Natural killer cell (primary cell): Measurements from ENCODE around the gene SH2D3A. TPM values are rescaled to one million over a fixed set of nuclear protein-coding genes. Genes with fewer than 3 reads are reported as not detected.
A peak's percentile ranks its signal among the peaks of the same experiment; 100 is the strongest.

ENCODE experiments used
- ATAC-seq, 3 donors: fragments of 150-1000 bp in 2 of 3; fragments of 200-7000 bp in 1 of 3; cut with Tn5 transposase; 1 replicate in 1 of 3; 2 replicates in 2 of 3; pipeline ENCODE4 v1.10.0; 2021; ENCODE audit warnings: mild to moderate bottlenecking in 2 of 3, moderate library complexity in 2 of 3
- DNase-seq, 2 donors: peaks; one replicate each; pipeline versions ENCODE4 v3.0.0 to v3.0.0-alpha.2; 2013 to 2021; ENCODE audit warnings: mixed read lengths in 1 of 2
- H3K27ac ChIP-seq: one replicate; pipeline ENCODE4 v1.5.1; 2013; ENCODE audit warnings: mild to moderate bottlenecking, low read length
- H3K27me3 ChIP-seq: one replicate; pipeline ENCODE4 v1.6.1; 2013; ENCODE audit warnings: low read length; ENCODE audit not compliant: control insufficient read depth, insufficient read depth
- H3K36me3 ChIP-seq: one replicate; pipeline ENCODE4 v1.6.1; 2013; ENCODE audit warnings: low read length; ENCODE audit not compliant: control insufficient read depth, insufficient read depth
- H3K4me1 ChIP-seq: one replicate; pipeline ENCODE4 v1.6.1; 2013; ENCODE audit warnings: low read length; ENCODE audit not compliant: control insufficient read depth, insufficient read depth
- H3K4me3 ChIP-seq: one replicate; pipeline ENCODE4 v1.5.1; 2013; ENCODE audit warnings: low read length
- H3K9me3 ChIP-seq: one replicate; pipeline ENCODE4 v1.6.1; 2013; ENCODE audit warnings: low read length; ENCODE audit not compliant: control insufficient read depth, insufficient read depth
- H3K27ac Mint-ChIP-seq, 2 donors: one replicate each; pipeline ENCODE4 v1.8.0; 2022; ENCODE audit warnings: mild to moderate bottlenecking in 2 of 2, mixed read lengths in 2 of 2, moderate library complexity in 1 of 2
- H3K27me3 Mint-ChIP-seq, 2 donors: one replicate each; pipeline ENCODE4 v1.8.0; 2022; ENCODE audit warnings: low read depth in 2 of 2, mixed read lengths in 2 of 2
- H3K36me3 Mint-ChIP-seq: one replicate; pipeline ENCODE4 v1.8.0; 2022; ENCODE audit warnings: mixed read lengths
- H3K4me1 Mint-ChIP-seq, 2 donors: one replicate each; pipeline ENCODE4 v1.8.0; 2022; ENCODE audit warnings: mixed read lengths in 2 of 2
- H3K4me3 Mint-ChIP-seq: one replicate; pipeline ENCODE4 v1.8.0; 2022; ENCODE audit warnings: mild to moderate bottlenecking, moderate library complexity, mixed read lengths
- H3K9me3 Mint-ChIP-seq, 2 donors: one replicate each; pipeline ENCODE4 v1.8.0; 2022; ENCODE audit warnings: mixed read lengths in 2 of 2
- CTCF ChIP-seq: fragments of 200-600 bp; IDR thresholded peaks from one replicate; pipeline ENCODE4 v1.8.0; 2022; ENCODE audit warnings: antibody characterized with exemption
- WGBS: methylation state at CpG from one replicate; pipeline ENCODE4 v1.1.7; 2013; ENCODE audit warnings: missing lambda C conversion rate; ENCODE audit not compliant: insufficient coverage; 5-methylcytosine and 5-hydroxymethylcytosine counted together
- intact Hi-C: fragments of 100-400 bp; cut with micrococcal nuclease; formaldehyde crosslinking; loops from one replicate; pipeline ENCODE4 v1.14.2; 2022
- total RNA-seq, 4 donors: library from RNA; stranded (reverse); fragments of 120-200 nt in 1 of 4; gene quantifications; one replicate each; pipeline versions ENCODE4 v1.2.3 to v1.2.4, GENCODE V29; 2013 to 2022

Gene SH2D3A
- total RNA-seq, 3 donors from 2014 or later (not counting 1 experiment from before 2014, with no cell fraction given), result 14.6 to 20.1 (median 15.3) TPM

DNA sequence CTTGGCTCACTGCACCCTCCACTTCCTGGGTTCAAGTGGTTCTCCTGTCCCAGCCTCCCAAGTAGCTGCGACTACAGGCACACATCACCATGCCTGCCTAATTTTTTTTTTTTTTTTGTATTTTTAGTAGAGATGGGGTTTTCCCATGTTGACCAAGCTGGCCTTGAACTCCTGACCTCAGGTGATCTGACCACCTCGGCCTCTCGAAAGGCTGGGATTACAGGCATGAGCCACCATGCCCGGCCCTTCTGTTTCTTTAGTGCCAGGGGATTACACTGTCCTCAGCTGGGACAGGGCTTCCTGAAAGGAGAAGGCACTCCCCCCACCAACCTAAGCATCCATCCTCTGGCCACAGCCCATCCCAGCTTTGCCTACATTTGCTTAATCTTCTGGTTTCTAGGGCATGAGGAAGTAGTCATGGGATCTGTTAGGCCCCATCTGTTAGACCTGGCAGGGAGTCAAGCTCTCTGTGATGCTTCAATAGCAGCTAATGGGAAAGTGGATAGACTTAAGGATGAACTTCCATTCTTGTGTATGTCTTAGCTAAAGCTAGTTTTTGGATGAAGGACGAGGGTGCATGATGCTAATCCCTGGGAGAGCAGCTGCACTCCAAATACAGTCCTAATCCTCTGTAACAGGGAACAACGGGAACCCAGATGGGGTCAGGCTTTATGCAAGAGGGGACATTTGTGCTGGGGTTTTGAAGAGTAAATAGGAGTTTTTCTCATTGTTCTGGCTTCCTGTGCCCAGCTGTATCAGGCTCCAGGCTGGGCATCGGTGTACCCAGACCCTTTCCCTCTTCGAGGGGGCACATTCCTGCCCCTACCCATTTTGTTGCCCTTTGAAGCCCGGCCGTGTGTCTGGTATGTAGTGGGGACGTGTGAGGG, 7.8 kb upstream of the SH2D3A start:
- H3K4me3 ChIP-seq, result no peak overlapping the region
- Mint-ChIP-seq H3K4me1 (peaks cover 48 to 71% of the 10 kb centered on the region in 2 donors), H3K27ac (peak overlapping the region; percentile 85 to 97), H3K4me3 (peak overlapping the region; percentile 85), H3K9me3 (peaks cover 3 to 11% of the 10 kb centered on the region in 2 donors), H3K36me3 (peaks cover 8% of the 10 kb centered on the region), H3K27me3 (no peaks in the 10 kb centered on the region)
- no peak for TF ChIP-seq CTCF
- H3K27me3 ChIP-seq, result no peaks in the 10 kb centered on the region
- no peak for DNase-seq
- intact Hi-C loops, result no loop called here
- WGBS, result 78% methylated on average over 10 of the region's 11 CpGs
- no peaks in the 10 kb centered on the region for H3K9me3 ChIP-seq
- peaks cover 53% of the 10 kb centered on the region for H3K4me1 ChIP-seq
- ATAC-seq, result no peak
- peaks cover 11% of the 10 kb centered on the region for H3K36me3 ChIP-seq
- H3K27ac ChIP-seq, result peak overlapping the region; percentile 37

DNA sequence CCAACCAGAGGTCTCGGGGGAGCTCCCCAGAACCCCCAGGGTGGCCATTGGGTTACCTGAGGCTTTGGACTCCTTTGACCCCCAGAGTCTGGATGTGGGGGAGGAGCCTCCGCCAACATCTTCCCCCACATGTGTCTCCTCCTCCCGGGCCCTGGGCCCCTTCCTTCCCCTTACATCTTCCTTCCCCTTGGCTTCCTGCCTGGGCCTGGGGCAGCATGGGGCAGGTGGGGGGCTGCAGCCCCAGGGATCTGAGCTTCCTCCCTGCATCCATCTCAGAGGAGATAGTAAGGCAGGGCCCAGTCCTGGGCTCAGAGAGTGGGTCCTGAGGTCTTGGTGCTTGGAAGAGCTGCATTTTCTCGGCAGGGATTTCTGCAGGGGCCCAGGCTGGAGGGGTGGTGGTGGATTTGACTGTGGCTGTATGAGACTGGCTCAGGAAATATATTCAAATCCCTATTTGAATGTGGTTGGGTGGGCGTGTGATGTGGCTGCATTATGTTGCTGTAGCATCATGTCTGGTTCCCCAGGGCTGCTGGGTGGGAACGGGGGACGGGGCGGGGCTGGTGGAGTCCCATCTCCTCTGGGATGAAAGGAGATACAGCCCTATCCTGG, 6.2 kb upstream of the SH2D3A start:
- DNase-seq (peak; percentile 45 to 69), ATAC-seq (peak; percentile 7 to 25 (median 22))
- Mint-ChIP-seq H3K4me1 (peaks cover 46 to 66% of the 10 kb centered on the region in 2 donors), H3K27me3 (no peaks in the 10 kb centered on the region), H3K4me3 (peak overlapping the region; percentile 93), H3K9me3 (peaks cover 3 to 11% of the 10 kb centered on the region in 2 donors), H3K36me3 (peaks cover 8% of the 10 kb centered on the region), H3K27ac (peak overlapping the region; percentile 85 to 97)
- no peaks in the 10 kb centered on the region for H3K9me3 ChIP-seq
- peaks cover 50% of the 10 kb centered on the region for H3K4me1 ChIP-seq
- intact Hi-C loops, result no loop called here
- TF ChIP-seq CTCF, result no peak
- H3K27ac ChIP-seq, result peak overlapping the region; percentile 80
- H3K36me3 ChIP-seq, result peaks cover 11% of the 10 kb centered on the region
- 2% methylated on average over 6 of the region's 8 CpGs for WGBS
- H3K27me3 ChIP-seq, result no peaks in the 10 kb centered on the region
- H3K4me3 ChIP-seq, result peak overlapping the region; percentile 98

- Histone ChIP-seq H3K4me3 (peak overlapping the region; percentile 98), H3K36me3 (peaks cover 11% of the 10 kb centered on the region), H3K9me3 (no peaks in the 10 kb centered on the region), H3K27ac (peak overlapping the region; percentile 80), H3K27me3 (no peaks in the 10 kb centered on the region), H3K4me1 (peaks cover 50% of the 10 kb centered on the region)
- peaks cover 3 to 11% of the 10 kb centered on the region in 2 donors for H3K9me3 Mint-ChIP-seq
- H3K27ac Mint-ChIP-seq, result peak overlapping the region; percentile 85 to 97
- no peak for TF ChIP-seq CTCF
- under 1% methylated on average over 14 of the region's 14 CpGs for WGBS
- no peaks in the 10 kb centered on the region for H3K27me3 Mint-ChIP-seq
- peaks cover 45 to 66% of the 10 kb centered on the region in 2 donors for H3K4me1 Mint-ChIP-seq
- DNase-seq, result no peak
- intact Hi-C loops, result loop anchor here (1.0 kb wide), 3 partner anchors 29 to 89 kb away; partner anchors contain the start of gene GPR108
- H3K4me3 Mint-ChIP-seq, result peak overlapping the region; percentile 93
- ATAC-seq, result no peak
- peaks cover 8% of the 10 kb centered on the region for H3K36me3 Mint-ChIP-seq
Measured at GRCh38 chr19:6772866-6773322, 5.7 kb upstream of the SH2D3A start.
